Ishikawa (cell line): ENCODE results near the gene CYYR1.

ENCODE experiments used
- EGR1 ChIP-seq: IDR thresholded peaks from 2 replicates; pipeline ENCODE4 v1.6.1; 2012
- EP300 ChIP-seq: IDR thresholded peaks from 2 replicates; pipeline ENCODE4 v1.6.1; 2012; ENCODE audit warnings: borderline replicate concordance
- TAF1 ChIP-seq: IDR thresholded peaks from 2 replicates; pipeline ENCODE4 v1.6.1; 2012; ENCODE audit warnings: low read depth, mild to moderate bottlenecking
- YY1 ChIP-seq: IDR thresholded peaks from 2 replicates; pipeline ENCODE4 v1.6.1; 2012; ENCODE audit warnings: low read depth

DNA sequence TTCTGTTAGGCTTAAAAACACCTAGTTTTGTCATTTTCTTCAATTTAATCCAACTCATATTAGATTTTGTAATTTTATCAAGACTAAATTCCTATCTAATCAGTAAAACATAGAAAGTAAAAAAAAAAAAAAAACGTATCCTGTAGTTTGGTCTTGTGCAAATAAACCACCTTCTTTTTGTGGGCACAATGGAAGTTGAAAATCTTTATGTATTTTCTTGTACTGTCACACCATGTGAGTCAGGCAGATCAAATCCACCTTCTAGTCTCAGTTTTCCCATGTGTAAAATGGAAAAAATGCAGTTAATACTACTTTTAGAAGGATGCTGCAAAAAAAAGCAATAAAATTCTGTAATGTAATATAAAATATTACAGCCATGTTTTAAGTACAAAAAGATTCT lies 129.8 kb downstream of the CYYR1 start:
- TF ChIP-seq EP300 (no peak), EGR1 (no peak), TAF1 (no peak), YY1 (no peak)
